ENCODE data around the gene KCNJ9. TPM values are rescaled to one million over a fixed set of nuclear protein-coding genes. Genes with fewer than 3 reads are reported as not detected.

The KCNJ9 gene
- 0.07 to 0.09 TPM in 2 of 3 replicates, not detected in the other for total RNA-seq

GRCh38 chr1:160081261-160081936 lies at the start of gene KCNJ9:
Gene KCNJ9 (plus strand): TSS chr1:160081538. CDS start chr1:160084031, 2,493 bp downstream.
- H3K4me1 Mint-ChIP-seq, result no peaks in the 10 kb centered on the region
- H3K4me3 Mint-ChIP-seq, result no peak within 1 kb of the TSS
- no peak for DNase-seq (ENCODE audit: low spot score in 2 of 2, unreplicated experiment in 2 of 2)
- H3K9me3 Mint-ChIP-seq, result no peaks in the 10 kb centered on the region
- H3K27ac Mint-ChIP-seq, result no peak within 1 kb of the TSS
- no peaks in the 10 kb centered on the region for H3K36me3 Mint-ChIP-seq
- peaks cover 80% of the 10 kb centered on the region for H3K27me3 Mint-ChIP-seq (ENCODE audit: low read depth)
- TF ChIP-seq CTCF (IDR thresholded peaks at IDR 0.05; ENCODE audit: unreplicated experiment), result no peak

GRCh38 chr1:160032165-160032820 lies 49.0 kb upstream of the KCNJ9 start:
- Mint-ChIP-seq H3K27ac (peak overlapping the region; percentile 94), H3K4me1 (peaks cover 39% of the 10 kb centered on the region), H3K36me3 (peaks cover 3% of the 10 kb centered on the region), H3K4me3 (peak overlapping the region; percentile 92), H3K27me3 (ENCODE audit: low read depth) (peaks cover 14% of the 10 kb centered on the region), H3K9me3 (no peaks in the 10 kb centered on the region)
- DNase-seq (ENCODE audit: low spot score in 2 of 2, unreplicated experiment in 2 of 2), result no peak
- TF ChIP-seq CTCF (IDR thresholded peaks at IDR 0.05; ENCODE audit: unreplicated experiment), result no peak

- Mint-ChIP-seq H3K27me3 (ENCODE audit: low read depth) (peaks cover 6% of the 10 kb centered on the region), H3K4me1 (no peaks in the 10 kb centered on the region), H3K27ac (no peak overlapping the region), H3K9me3 (no peaks in the 10 kb centered on the region), H3K4me3 (no peak overlapping the region), H3K36me3 (peaks cover 4% of the 10 kb centered on the region)
- TF ChIP-seq CTCF (IDR thresholded peaks at IDR 0.05; ENCODE audit: unreplicated experiment), result no peak
- no peak for DNase-seq (ENCODE audit: low spot score in 2 of 2, unreplicated experiment in 2 of 2)
Observed at GRCh38 chr1:160040476-160040875, 40.9 kb upstream of the KCNJ9 start.

- H3K4me3 Mint-ChIP-seq, result no peak overlapping the region
- no peak for DNase-seq (ENCODE audit: low spot score in 2 of 2, unreplicated experiment in 2 of 2)
- no peaks in the 10 kb centered on the region for H3K9me3 Mint-ChIP-seq
- peaks cover 4% of the 10 kb centered on the region for H3K36me3 Mint-ChIP-seq
- no peak for TF ChIP-seq CTCF (IDR thresholded peaks at IDR 0.05; ENCODE audit: unreplicated experiment)
- peaks cover 12% of the 10 kb centered on the region for H3K4me1 Mint-ChIP-seq
- H3K27me3 Mint-ChIP-seq (ENCODE audit: low read depth), result peaks cover 11% of the 10 kb centered on the region
- H3K27ac Mint-ChIP-seq, result no peak overlapping the region
Observed at GRCh38 chr1:160043543-160043942, 37.8 kb upstream of the KCNJ9 start.

GRCh38 chr1:160045653-160046052 lies 35.7 kb upstream of the KCNJ9 start:
- H3K4me1 Mint-ChIP-seq, result peaks cover 15% of the 10 kb centered on the region
- H3K27ac Mint-ChIP-seq, result no peak overlapping the region
- DNase-seq (ENCODE audit: low spot score in 2 of 2, unreplicated experiment in 2 of 2), result no peak
- peaks cover 21% of the 10 kb centered on the region for H3K27me3 Mint-ChIP-seq (ENCODE audit: low read depth)
- TF ChIP-seq CTCF (IDR thresholded peaks at IDR 0.05; ENCODE audit: unreplicated experiment), result no peak
- H3K36me3 Mint-ChIP-seq, result peaks cover 4% of the 10 kb centered on the region
- H3K9me3 Mint-ChIP-seq, result no peaks in the 10 kb centered on the region
- no peak overlapping the region for H3K4me3 Mint-ChIP-seq
